ENCODE data around the gene SLC26A8. TPM values are rescaled to one million over a fixed set of nuclear protein-coding genes. Genes with fewer than 3 reads are reported as not detected.

SLC26A8 gene
- total and polyA plus RNA-seq, 3 experiments from 2014 or later: not detected

DNA sequence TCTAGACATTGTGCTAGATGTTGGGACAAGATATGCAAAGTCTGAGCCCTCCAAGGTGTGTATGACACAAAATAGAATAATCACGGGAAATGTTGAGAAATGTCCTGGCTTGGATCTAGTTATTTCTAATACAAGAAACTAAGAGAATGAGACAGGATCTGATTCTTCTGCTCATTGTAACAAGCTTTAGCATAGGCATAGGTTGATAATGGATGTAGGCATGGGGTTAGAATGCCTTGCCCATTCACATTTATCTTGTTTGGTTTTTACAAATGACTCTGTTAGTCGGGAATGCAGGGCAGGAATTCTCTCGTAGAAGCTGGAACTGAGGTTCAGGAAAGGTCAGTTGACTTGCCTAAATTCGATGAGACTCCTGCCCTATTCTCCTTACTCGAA is 1.5 kb upstream of the SLC26A8 start:
- Mint-ChIP-seq H3K9me3 (no peaks in the 10 kb centered on the region), H3K36me3 (peaks cover 0 to 10% (median 2%) of the 10 kb centered on the region in 3 donors)

GRCh38 chr6:36025260-36025931 is 955 bp upstream of the SLC26A8 start:
- ChIA-PET CTCF (interaction anchor here (0.9 to 5.6 kb wide), 3 partner anchors 71 to 335 kb away, joined by 3 to 81 read pairs (median 40); no protein-coding TSS in a partner anchor), POLR2A (no interaction called here)
- no peak for DNase-seq
- no peaks in the 10 kb centered on the region for H3K27me3 ChIP-seq (ENCODE audit: insufficient read depth, low read length, poor library complexity, severe bottlenecking)
- Mint-ChIP-seq H3K4me1 (peaks cover 17 to 26% (median 21%) of the 10 kb centered on the region in 3 donors), H3K27ac (no peak overlapping the region), H3K27me3 (peaks cover 8 to 14% of the 10 kb centered on the region in 2 donors), H3K4me3 (no peak overlapping the region), H3K36me3 (peaks cover 0 to 8% (median 0%) of the 10 kb centered on the region in 3 donors), H3K9me3 (no peaks in the 10 kb centered on the region)
- H3K4me1 ChIP-seq (ENCODE audit: insufficient read depth, low read length): peaks cover 13% of the 10 kb centered on the region
- H3K27ac ChIP-seq (ENCODE audit: low read depth, low read length): no peak overlapping the region
- no peak overlapping the region for H3K4me3 ChIP-seq (ENCODE audit: low read length)
- H3K9me3 ChIP-seq (ENCODE audit: low read length): no peaks in the 10 kb centered on the region
- no peaks in the 10 kb centered on the region for H3K36me3 ChIP-seq (ENCODE audit: insufficient read depth, low read length)

More for the DNA sequence above, 1.5 kb upstream of the SLC26A8 start:
- Mint-ChIP-seq H3K27ac (peak overlapping the region in 1 of 8 donors; percentile 17), H3K4me3 (no peak overlapping the region), H3K27me3 (peaks cover 8 to 14% of the 10 kb centered on the region in 2 donors), H3K4me1 (peaks cover 20 to 31% (median 25%) of the 10 kb centered on the region in 3 donors)
- Histone ChIP-seq H3K4me3 (ENCODE audit: low read length) (no peak overlapping the region), H3K27ac (ENCODE audit: low read depth, low read length) (no peak overlapping the region), H3K36me3 (ENCODE audit: insufficient read depth, low read length) (no peaks in the 10 kb centered on the region), H3K4me1 (ENCODE audit: insufficient read depth, low read length) (peaks cover 18% of the 10 kb centered on the region), H3K27me3 (ENCODE audit: insufficient read depth, low read length, poor library complexity, severe bottlenecking) (no peaks in the 10 kb centered on the region), H3K9me3 (ENCODE audit: low read length) (no peaks in the 10 kb centered on the region)
- ChIA-PET POLR2A (no interaction called here), CTCF (interaction anchor here (0.9 to 5.6 kb wide), 4 partner anchors 51 to 335 kb away, joined by 3 to 81 read pairs (median 25); no protein-coding TSS in a partner anchor)
- no peak for DNase-seq

DNA sequence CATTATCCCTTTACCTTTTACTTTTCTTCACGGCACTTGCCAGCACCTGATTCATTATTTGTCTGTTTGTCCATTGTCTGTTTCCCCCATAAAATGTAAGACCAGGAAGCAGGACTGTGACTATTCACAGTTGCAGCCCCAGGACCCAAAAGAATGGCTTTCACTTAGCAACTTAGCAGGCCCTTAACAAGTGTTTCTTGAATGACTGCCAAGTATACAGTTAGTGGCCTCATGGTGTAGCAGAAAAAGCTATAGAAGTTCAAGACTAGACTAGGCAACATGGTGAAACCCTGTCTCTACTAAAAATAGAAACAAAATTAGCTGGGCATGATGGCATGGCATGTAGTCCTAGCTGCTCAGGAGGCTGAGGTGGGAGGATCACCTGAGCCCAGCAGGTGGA is 4.3 kb downstream of the SLC26A8 start:
- CTCF ChIA-PET: no interaction called here

GRCh38 chr6:36019167-36019566 is 5.3 kb downstream of the SLC26A8 start:
- Histone ChIP-seq H3K9me3 (ENCODE audit: low read length) (no peaks in the 10 kb centered on the region), H3K36me3 (ENCODE audit: insufficient read depth, low read length) (no peaks in the 10 kb centered on the region), H3K4me1 (ENCODE audit: insufficient read depth, low read length) (no peaks in the 10 kb centered on the region), H3K4me3 (ENCODE audit: low read length) (no peak overlapping the region), H3K27ac (ENCODE audit: low read depth, low read length) (no peak overlapping the region), H3K27me3 (ENCODE audit: insufficient read depth, low read length, poor library complexity, severe bottlenecking) (no peaks in the 10 kb centered on the region)
- ChIA-PET CTCF (interaction anchor here (1.4 kb wide), 1 partner anchor 8 kb away, joined by 4 read pairs; the partner anchor contains the start of gene MAPK14), POLR2A (no interaction called here)
- Mint-ChIP-seq H3K36me3 (peaks cover 0 to 2% (median 0%) of the 10 kb centered on the region in 3 donors), H3K27ac (no peak overlapping the region), H3K4me3 (no peak overlapping the region), H3K9me3 (no peaks in the 10 kb centered on the region), H3K27me3 (peaks cover 8 to 23% of the 10 kb centered on the region in 2 donors), H3K4me1 (peaks cover 0 to 4% (median 0%) of the 10 kb centered on the region in 3 donors)
- DNase-seq: no peak

More for the DNA sequence above, 4.3 kb downstream of the SLC26A8 start:
- Mint-ChIP-seq H3K27ac (no peak overlapping the region), H3K36me3 (no peaks in the 10 kb centered on the region), H3K27me3 (peaks cover 8 to 25% of the 10 kb centered on the region in 2 donors), H3K9me3 (no peaks in the 10 kb centered on the region), H3K4me1 (peaks cover 0 to 4% (median 0%) of the 10 kb centered on the region in 3 donors), H3K4me3 (no peak overlapping the region)
- Histone ChIP-seq H3K4me1 (ENCODE audit: insufficient read depth, low read length) (no peaks in the 10 kb centered on the region), H3K36me3 (ENCODE audit: insufficient read depth, low read length) (no peaks in the 10 kb centered on the region), H3K27me3 (ENCODE audit: insufficient read depth, low read length, poor library complexity, severe bottlenecking) (no peaks in the 10 kb centered on the region), H3K9me3 (ENCODE audit: low read length) (no peaks in the 10 kb centered on the region), H3K4me3 (ENCODE audit: low read length) (no peak overlapping the region), H3K27ac (ENCODE audit: low read depth, low read length) (no peak overlapping the region)
- POLR2A ChIA-PET: no interaction called here
- no peak for DNase-seq

GRCh38 chr6:36018339-36018738 is 6.1 kb downstream of the SLC26A8 start:
- H3K9me3 Mint-ChIP-seq: no peaks in the 10 kb centered on the region
- H3K9me3 ChIP-seq (ENCODE audit: low read length): no peaks in the 10 kb centered on the region
- H3K27me3 Mint-ChIP-seq: peaks cover 4 to 18% of the 10 kb centered on the region in 2 donors
- no peaks in the 10 kb centered on the region for H3K36me3 ChIP-seq (ENCODE audit: insufficient read depth, low read length)
- no peak overlapping the region for H3K4me3 Mint-ChIP-seq
- ChIA-PET POLR2A (no interaction called here), CTCF (interaction anchor here (1.4 kb wide), 1 partner anchor 9 kb away, joined by 4 read pairs; the partner anchor contains the start of gene MAPK14)
- peaks cover 0 to 4% (median 0%) of the 10 kb centered on the region in 3 donors for H3K36me3 Mint-ChIP-seq
- H3K27ac Mint-ChIP-seq: peak overlapping the region in 1 of 8 donors; percentile 70
- no peaks in the 10 kb centered on the region for H3K27me3 ChIP-seq (ENCODE audit: insufficient read depth, low read length, poor library complexity, severe bottlenecking)
- DNase-seq: no peak
- no peaks in the 10 kb centered on the region for H3K4me1 ChIP-seq (ENCODE audit: insufficient read depth, low read length)
- no peak overlapping the region for H3K27ac ChIP-seq (ENCODE audit: low read depth, low read length)
- no peaks in the 10 kb centered on the region for H3K4me1 Mint-ChIP-seq
- H3K4me3 ChIP-seq (ENCODE audit: low read length): no peak overlapping the region

DNA sequence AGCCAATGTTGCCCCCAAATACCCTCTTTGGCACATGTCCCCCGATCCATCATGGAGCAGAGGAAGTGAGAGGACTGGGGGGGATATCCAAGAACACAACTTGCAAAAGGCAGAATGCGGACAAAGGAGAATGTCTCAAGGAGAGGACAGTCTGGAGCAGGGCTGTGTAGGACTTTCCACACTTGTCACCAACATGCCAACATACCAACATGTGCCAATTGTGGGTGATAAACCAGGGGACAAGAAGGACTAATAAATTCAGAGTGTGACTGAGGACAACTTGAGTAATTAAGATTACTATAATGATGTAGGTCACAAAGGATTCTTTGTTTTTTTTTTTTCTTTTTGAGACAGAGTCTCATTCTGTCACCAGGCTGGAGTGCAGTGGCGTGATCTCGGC is 8.8 kb downstream of the SLC26A8 start:
- no peak overlapping the region for H3K4me3 ChIP-seq (ENCODE audit: low read length)
- Mint-ChIP-seq H3K4me3 (no peak overlapping the region), H3K36me3 (peaks cover 0 to 4% (median 0%) of the 10 kb centered on the region in 3 donors), H3K9me3 (no peaks in the 10 kb centered on the region), H3K27ac (no peak overlapping the region), H3K27me3 (peaks cover 0 to 22% of the 10 kb centered on the region in 2 donors), H3K4me1 (no peaks in the 10 kb centered on the region)
- no peaks in the 10 kb centered on the region for H3K4me1 ChIP-seq (ENCODE audit: insufficient read depth, low read length)
- no peaks in the 10 kb centered on the region for H3K9me3 ChIP-seq (ENCODE audit: low read length)
- POLR2A ChIA-PET: no interaction called here
- CTCF ChIA-PET: no interaction called here
- DNase-seq: no peak
- no peaks in the 10 kb centered on the region for H3K27me3 ChIP-seq (ENCODE audit: insufficient read depth, low read length, poor library complexity, severe bottlenecking)
- no peak overlapping the region for H3K27ac ChIP-seq (ENCODE audit: low read depth, low read length)
- no peaks in the 10 kb centered on the region for H3K36me3 ChIP-seq (ENCODE audit: insufficient read depth, low read length)

DNA sequence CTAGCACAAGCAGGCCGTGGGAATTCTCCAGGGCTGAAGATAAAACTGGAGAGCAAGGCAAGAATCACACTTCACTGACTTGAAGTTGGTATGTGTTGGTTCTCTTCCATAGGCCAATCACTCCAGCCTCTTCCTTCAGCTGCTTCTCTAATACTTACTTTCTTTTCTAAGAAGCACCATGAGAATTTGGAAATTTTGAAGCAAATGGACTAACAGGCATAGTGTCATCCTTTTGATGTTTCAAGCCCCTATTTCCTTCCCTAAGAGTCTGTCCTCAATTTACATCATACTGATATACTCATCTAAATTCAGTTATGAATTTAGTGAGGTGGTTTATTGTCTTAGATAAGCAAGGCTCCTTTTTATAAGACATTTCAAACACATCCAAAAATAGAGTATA is 24.0 kb downstream of the SLC26A8 start:
- no peaks in the 10 kb centered on the region for H3K4me1 Mint-ChIP-seq
- Histone ChIP-seq H3K27ac (ENCODE audit: low read depth, low read length) (no peak overlapping the region), H3K9me3 (ENCODE audit: low read length) (no peaks in the 10 kb centered on the region), H3K36me3 (ENCODE audit: insufficient read depth, low read length) (no peaks in the 10 kb centered on the region), H3K4me1 (ENCODE audit: insufficient read depth, low read length) (no peaks in the 10 kb centered on the region), H3K27me3 (ENCODE audit: insufficient read depth, low read length, poor library complexity, severe bottlenecking) (no peaks in the 10 kb centered on the region), H3K4me3 (ENCODE audit: low read length) (no peak overlapping the region)
- H3K27ac Mint-ChIP-seq: no peak overlapping the region
- ChIA-PET POLR2A (no interaction called here), CTCF (interaction anchor here (1.3 kb wide), 1 partner anchor 341 kb away, joined by 3 read pairs; no protein-coding TSS in a partner anchor)
- no peak for DNase-seq
- peaks cover 4 to 22% of the 10 kb centered on the region in 2 donors for H3K27me3 Mint-ChIP-seq
- H3K9me3 Mint-ChIP-seq: no peaks in the 10 kb centered on the region
- H3K36me3 Mint-ChIP-seq: no peaks in the 10 kb centered on the region
- H3K4me3 Mint-ChIP-seq: no peak overlapping the region

DNA sequence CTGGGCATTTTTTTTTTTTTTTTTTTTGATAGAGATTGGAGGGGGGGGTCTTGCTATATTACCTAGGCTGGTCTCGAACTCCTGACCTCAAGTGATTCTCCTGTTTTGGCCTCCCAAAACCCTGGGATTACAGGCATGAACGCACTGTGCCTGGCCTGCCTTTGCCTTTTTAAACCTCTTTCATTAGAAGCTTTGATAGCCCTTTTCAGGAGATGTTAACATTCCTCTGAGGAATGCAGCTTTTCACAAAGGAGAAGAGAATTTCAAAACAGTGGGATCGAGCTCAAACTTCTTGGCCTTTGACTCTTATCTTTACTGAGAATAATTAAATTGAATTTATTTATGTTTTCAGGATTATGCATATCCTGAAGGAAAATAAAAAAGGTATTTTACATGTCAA is 31.3 kb downstream of the SLC26A8 start:
- Mint-ChIP-seq H3K9me3 (no peaks in the 10 kb centered on the region), H3K36me3 (no peaks in the 10 kb centered on the region), H3K4me3 (no peak overlapping the region), H3K4me1 (no peaks in the 10 kb centered on the region), H3K27me3 (peaks cover 7 to 21% of the 10 kb centered on the region in 2 donors), H3K27ac (no peak overlapping the region)
- CTCF ChIA-PET: no interaction called here
- no peaks in the 10 kb centered on the region for H3K36me3 ChIP-seq (ENCODE audit: insufficient read depth, low read length)
- H3K4me3 ChIP-seq (ENCODE audit: low read length): no peak overlapping the region
- no peaks in the 10 kb centered on the region for H3K4me1 ChIP-seq (ENCODE audit: insufficient read depth, low read length)
- no peak overlapping the region for H3K27ac ChIP-seq (ENCODE audit: low read depth, low read length)
- H3K27me3 ChIP-seq (ENCODE audit: insufficient read depth, low read length, poor library complexity, severe bottlenecking): no peaks in the 10 kb centered on the region
- POLR2A ChIA-PET: no interaction called here
- H3K9me3 ChIP-seq (ENCODE audit: low read length): no peaks in the 10 kb centered on the region
- no peak for DNase-seq

All from CD8-positive, alpha-beta memory T cell (primary cell).